WTC11 (cell line): ENCODE measurements around the gene PLA2G4A. TPM values are rescaled to one million over a fixed set of nuclear protein-coding genes. Genes with fewer than 3 reads are reported as not detected.

Experiments used
- ATAC-seq: fragments of 200-7000 bp; cut with Tn5 transposase; 2 replicates; pipeline ENCODE4 v1.10.0; 2021; ENCODE audit warnings: mild to moderate bottlenecking, moderate library complexity
- CTCF ChIA-PET: fragments of 300-600 bp; sonication (Branson Sonifier 250); formaldehyde crosslinking; loops from one replicate; lab custom pipeline; 2021; ENCODE audit warnings: antibody characterized with exemption; lab: Charles Lee
- POLR2A ChIA-PET: fragments of 350-600 bp; sonication (Branson Sonifier 250); formaldehyde crosslinking; loops from one replicate; lab custom pipeline; 2021; ENCODE audit warnings: antibody characterized with exemption; lab: Charles Lee
- DNase-seq: peaks from one replicate; pipeline ENCODE4 v3.0.0; 2021; ENCODE audit warnings: low spot score
- H3K27ac Mint-ChIP-seq: 2 replicates; pipeline ENCODE4 v1.8.0; 2021; ENCODE audit warnings: mixed read lengths
- H3K27me3 Mint-ChIP-seq: 2 replicates; pipeline ENCODE4 v1.8.0; 2021; ENCODE audit warnings: low read depth, mild to moderate bottlenecking, moderate library complexity, mixed read lengths
- H3K36me3 Mint-ChIP-seq: 2 replicates; pipeline ENCODE4 v1.8.0; 2021; ENCODE audit warnings: mixed read lengths
- H3K4me1 Mint-ChIP-seq: 2 replicates; pipeline ENCODE4 v1.8.0; 2022; ENCODE audit warnings: mixed read lengths
- H3K4me3 Mint-ChIP-seq: 2 replicates; pipeline ENCODE4 v1.8.0; 2021; ENCODE audit warnings: mild to moderate bottlenecking, moderate library complexity, mixed read lengths
- H3K9me3 Mint-ChIP-seq: 2 replicates; pipeline ENCODE4 v1.8.0; 2021; ENCODE audit warnings: mixed read lengths
- CREM ChIP-seq: sonication (generic); formaldehyde crosslinking; IDR thresholded peaks from 2 replicates; pipeline ENCODE4 v1.8.1; 2022; ENCODE audit warnings: mild to moderate bottlenecking, missing genetic modification reagents, moderate library complexity
- FOXK1 ChIP-seq: sonication (generic); formaldehyde crosslinking; IDR thresholded peaks from 2 replicates; pipeline ENCODE4 v1.8.0; 2022; ENCODE audit warnings: mild to moderate bottlenecking, moderate library complexity, missing genetic modification reagents
- HMGA2 ChIP-seq: fragments of 250-450 bp; sonication (Bioruptor Pico); IDR thresholded peaks from 2 replicates; pipeline ENCODE4 v1.4.0; 2021; ENCODE audit warnings: mild to moderate bottlenecking, moderate library complexity
- KAT7 ChIP-seq: sonication (generic); formaldehyde crosslinking; IDR thresholded peaks from 2 replicates; pipeline ENCODE4 v1.8.1; 2023; ENCODE audit warnings: missing genetic modification reagents, mild to moderate bottlenecking, borderline replicate concordance
- MXD4 ChIP-seq: fragments of 250-450 bp; sonication (Bioruptor Pico); IDR thresholded peaks from 2 replicates; pipeline ENCODE4 v1.8.0; 2021; ENCODE audit warnings: mild to moderate bottlenecking, moderate library complexity, borderline replicate concordance
- MYBL2 ChIP-seq: sonication (generic); formaldehyde crosslinking; IDR thresholded peaks from 2 replicates; pipeline ENCODE4 v1.8.1; 2023; ENCODE audit warnings: mild to moderate bottlenecking, moderate library complexity, missing genetic modification reagents
- NFATC4 ChIP-seq: fragments of 250-450 bp; sonication (Bioruptor Pico); IDR thresholded peaks from 2 replicates; pipeline ENCODE4 v1.9.0; 2021; ENCODE audit warnings: mild to moderate bottlenecking
- NFE2L1 ChIP-seq: sonication (generic); formaldehyde crosslinking; IDR thresholded peaks from 2 replicates; pipeline ENCODE4 v1.8.1; 2023; ENCODE audit warnings: missing genetic modification reagents
- NR2C2 ChIP-seq: sonication (generic); formaldehyde crosslinking; IDR thresholded peaks from 2 replicates; pipeline ENCODE4 v1.8.0; 2022; ENCODE audit warnings: mild to moderate bottlenecking, missing genetic modification reagents
- PRRX2 ChIP-seq: fragments of 250-450 bp; sonication (Bioruptor Pico); IDR thresholded peaks from 2 replicates; pipeline ENCODE4 v1.8.0; 2021; ENCODE audit warnings: mild to moderate bottlenecking
- SMAD4 ChIP-seq: sonication (generic); formaldehyde crosslinking; IDR thresholded peaks from 2 replicates; pipeline ENCODE4 v1.8.0; 2022; ENCODE audit warnings: mild to moderate bottlenecking, missing genetic modification reagents
- TEAD4 ChIP-seq: sonication (generic); formaldehyde crosslinking; IDR thresholded peaks from 2 replicates; pipeline ENCODE4 v1.8.0; 2022; ENCODE audit warnings: mild to moderate bottlenecking, missing genetic modification reagents
- ZNF263 ChIP-seq: sonication (generic); formaldehyde crosslinking; IDR thresholded peaks from 2 replicates; pipeline ENCODE4 v1.8.1; 2022; ENCODE audit warnings: low read depth, mild to moderate bottlenecking, moderate library complexity, missing genetic modification reagents
- ZNF281 ChIP-seq: sonication (generic); formaldehyde crosslinking; IDR thresholded peaks from 2 replicates; pipeline ENCODE4 v1.8.0; 2023; ENCODE audit warnings: mild to moderate bottlenecking, missing genetic modification reagents
- ZNF512 ChIP-seq: sonication (generic); formaldehyde crosslinking; IDR thresholded peaks from 2 replicates; pipeline ENCODE4 v1.8.1; 2022; ENCODE audit warnings: missing genetic modification reagents, borderline replicate concordance
- ZNF671 ChIP-seq: fragments of 250-450 bp; sonication (Bioruptor Pico); IDR thresholded peaks from 2 replicates; pipeline ENCODE4 v1.8.0; 2021; ENCODE audit warnings: mild to moderate bottlenecking
- total RNA-seq: library from RNA; stranded (reverse); gene quantifications from 3 replicates; pipeline ENCODE4 v1.2.3, GENCODE V29; 2021
- TF ChIP-seq, protein P1 (sequence below): fragments of 250-450 bp; sonication (Bioruptor Pico); IDR thresholded peaks from 2 replicates; pipeline ENCODE4 v1.8.0; 2021; ENCODE audit warnings: mild to moderate bottlenecking
- TF ChIP-seq, protein P2 (sequence below): sonication (generic); formaldehyde crosslinking; conservative IDR thresholded peaks from 2 replicates; pipeline ENCODE4 v1.8.1; 2022; ENCODE audit warnings: mild to moderate bottlenecking, missing genetic modification reagents
- TF ChIP-seq, protein P3 (sequence below): sonication (generic); formaldehyde crosslinking; IDR thresholded peaks from 2 replicates; pipeline ENCODE4 v1.8.0; 2022; ENCODE audit warnings: mild to moderate bottlenecking, missing genetic modification reagents
- TF ChIP-seq, protein P4 (sequence below): sonication (generic); formaldehyde crosslinking; IDR thresholded peaks from 2 replicates; pipeline ENCODE4 v1.8.1; 2023; ENCODE audit warnings: mild to moderate bottlenecking, missing genetic modification reagents, moderate library complexity

Gene PLA2G4A
- total RNA-seq, 1 experiment from 2014 or later = 1.3 TPM

GRCh38 chr1:186994897-186995296, 166.1 kb downstream of the PLA2G4A start (continued):
- TF ChIP-seq TEAD4 = no peak
- TF ChIP-seq, all 79 proteins: peak for 0

GRCh38 chr1:186996816-186997215, 168.1 kb downstream of the PLA2G4A start:
- Mint-ChIP-seq H3K9me3 (no peaks in the 10 kb centered on the region), H3K4me1 (peaks cover 20% of the 10 kb centered on the region), H3K27ac (no peak overlapping the region)
- no peak for DNase-seq
- POLR2A ChIA-PET = no interaction called here
- CTCF ChIA-PET = no interaction called here
- TF ChIP-seq, protein P1, sequence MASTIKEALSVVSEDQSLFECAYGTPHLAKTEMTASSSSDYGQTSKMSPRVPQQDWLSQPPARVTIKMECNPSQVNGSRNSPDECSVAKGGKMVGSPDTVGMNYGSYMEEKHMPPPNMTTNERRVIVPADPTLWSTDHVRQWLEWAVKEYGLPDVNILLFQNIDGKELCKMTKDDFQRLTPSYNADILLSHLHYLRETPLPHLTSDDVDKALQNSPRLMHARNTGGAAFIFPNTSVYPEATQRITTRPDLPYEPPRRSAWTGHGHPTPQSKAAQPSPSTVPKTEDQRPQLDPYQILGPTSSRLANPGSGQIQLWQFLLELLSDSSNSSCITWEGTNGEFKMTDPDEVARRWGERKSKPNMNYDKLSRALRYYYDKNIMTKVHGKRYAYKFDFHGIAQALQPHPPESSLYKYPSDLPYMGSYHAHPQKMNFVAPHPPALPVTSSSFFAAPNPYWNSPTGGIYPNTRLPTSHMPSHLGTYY (CRISPR knock-in tag) = no peak
- TF ChIP-seq, all 79 proteins: peak for 0
- no peaks in the 10 kb centered on the region for H3K27me3 Mint-ChIP-seq
- no peak for ATAC-seq
- no peaks in the 10 kb centered on the region for H3K36me3 Mint-ChIP-seq
- no peak overlapping the region for H3K4me3 Mint-ChIP-seq

GRCh38 chr1:186997877-186998276, 169.1 kb downstream of the PLA2G4A start:
- no peak for TF ChIP-seq NFE2L1 (CRISPR knock-in tag)
- no peak for TF ChIP-seq FOXK1 (CRISPR knock-in tag)
- no peak for TF ChIP-seq TEAD4
- TF ChIP-seq MXD4 = no peak
- ATAC-seq (no peak), DNase-seq (no peak)
- no peaks in the 10 kb centered on the region for H3K36me3 Mint-ChIP-seq
- no peaks in the 10 kb centered on the region for H3K27me3 Mint-ChIP-seq
- ChIA-PET POLR2A (no interaction called here), CTCF (no interaction called here)
- peaks cover 20% of the 10 kb centered on the region for H3K4me1 Mint-ChIP-seq
- H3K27ac Mint-ChIP-seq = no peak overlapping the region
- H3K9me3 Mint-ChIP-seq = peaks cover 8% of the 10 kb centered on the region
- no peak overlapping the region for H3K4me3 Mint-ChIP-seq

GRCh38 chr1:186999506-186999905, 170.8 kb downstream of the PLA2G4A start:
- Mint-ChIP-seq H3K27me3 (no peaks in the 10 kb centered on the region), H3K4me3 (no peak overlapping the region), H3K36me3 (peaks cover 8% of the 10 kb centered on the region)
- ChIA-PET CTCF (no interaction called here), POLR2A (no interaction called here)
- TF ChIP-seq, protein P2, sequence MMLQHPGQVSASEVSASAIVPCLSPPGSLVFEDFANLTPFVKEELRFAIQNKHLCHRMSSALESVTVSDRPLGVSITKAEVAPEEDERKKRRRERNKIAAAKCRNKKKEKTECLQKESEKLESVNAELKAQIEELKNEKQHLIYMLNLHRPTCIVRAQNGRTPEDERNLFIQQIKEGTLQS (CRISPR knock-in tag) = no peak
- TF ChIP-seq MYBL2 (no peak), NFATC4 (no peak), PRRX2 (CRISPR knock-in tag) (no peak), KAT7 (CRISPR knock-in tag) (no peak), ZNF281 (CRISPR knock-in tag) (no peak), ZNF512 (CRISPR knock-in tag) (no peak), HMGA2 (no peak), CREM (CRISPR knock-in tag) (no peak), NR2C2 (CRISPR knock-in tag) (no peak), ZNF263 (no peak), ZNF671 (CRISPR knock-in tag) (no peak), SMAD4 (CRISPR knock-in tag) (no peak)
- TF ChIP-seq, protein P3, sequence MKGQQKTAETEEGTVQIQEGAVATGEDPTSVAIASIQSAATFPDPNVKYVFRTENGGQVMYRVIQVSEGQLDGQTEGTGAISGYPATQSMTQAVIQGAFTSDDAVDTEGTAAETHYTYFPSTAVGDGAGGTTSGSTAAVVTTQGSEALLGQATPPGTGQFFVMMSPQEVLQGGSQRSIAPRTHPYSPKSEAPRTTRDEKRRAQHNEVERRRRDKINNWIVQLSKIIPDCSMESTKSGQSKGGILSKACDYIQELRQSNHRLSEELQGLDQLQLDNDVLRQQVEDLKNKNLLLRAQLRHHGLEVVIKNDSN = no peak
- TF ChIP-seq, protein P4, sequence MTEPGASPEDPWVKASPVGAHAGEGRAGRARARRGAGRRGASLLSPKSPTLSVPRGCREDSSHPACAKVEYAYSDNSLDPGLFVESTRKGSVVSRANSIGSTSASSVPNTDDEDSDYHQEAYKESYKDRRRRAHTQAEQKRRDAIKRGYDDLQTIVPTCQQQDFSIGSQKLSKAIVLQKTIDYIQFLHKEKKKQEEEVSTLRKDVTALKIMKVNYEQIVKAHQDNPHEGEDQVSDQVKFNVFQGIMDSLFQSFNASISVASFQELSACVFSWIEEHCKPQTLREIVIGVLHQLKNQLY (CRISPR knock-in tag) = no peak
- TF ChIP-seq, all 79 proteins: peak for 0
- DNase-seq = no peak
- ATAC-seq = peak; percentile 51; the same call in 1 of the 2 replicates
- peaks cover 30% of the 10 kb centered on the region for H3K4me1 Mint-ChIP-seq
- peaks cover 18% of the 10 kb centered on the region for H3K9me3 Mint-ChIP-seq
- no peak overlapping the region for H3K27ac Mint-ChIP-seq
